ENCODE results near the gene NPHP1.
A peak's percentile ranks its signal among the peaks of the same experiment; 100 is the strongest.
"Not testable (repeated sequence)": the region's sequence is repeated elsewhere in the genome, so short reads cannot be mapped to it uniquely, and the experiment has no call there.

NPHP1 gene

GRCh38 chr2:110204408-110205385, at the start of gene NPHP1:
Gene NPHP1, minus strand, starts transcription at chr2:110205013. Its CDS starts 45 bp downstream, at chr2:110204968.
- peak within 1 kb of the TSS; percentile 82 for H3K4me3 ChIP-seq (ENCODE audit: low read length)
- no peak for TF ChIP-seq ZNF274 (IDR thresholded peaks at IDR 0.05; ENCODE audit: low read depth, low read length)

GRCh38 chr2:110248081-110248795, 43.4 kb upstream of the NPHP1 start:
- not testable (repeated sequence) for H3K4me3 ChIP-seq (ENCODE audit: low read length)

GRCh38 chr2:110245488-110246435, 40.9 kb upstream of the NPHP1 start:
- H3K4me3 ChIP-seq (ENCODE audit: low read length) = not testable (repeated sequence)

GRCh38 chr2:110243283-110243682, 38.5 kb upstream of the NPHP1 start:
- H3K4me3 ChIP-seq (ENCODE audit: low read length) = not testable (repeated sequence)

GRCh38 chr2:110234514-110234913, 29.7 kb upstream of the NPHP1 start:
- H3K4me3 ChIP-seq (ENCODE audit: low read length) = not testable (repeated sequence)

GRCh38 chr2:110229886-110230285, 25.1 kb upstream of the NPHP1 start:
- not testable (repeated sequence) for H3K4me3 ChIP-seq (ENCODE audit: low read length)

GRCh38 chr2:110222626-110223025, 17.8 kb upstream of the NPHP1 start:
- not testable (repeated sequence) for H3K4me3 ChIP-seq (ENCODE audit: low read length)

- no peak for TF ChIP-seq ZNF274 (IDR thresholded peaks at IDR 0.05; ENCODE audit: low read depth, low read length)
Measured at GRCh38 chr2:110221938-110222337, 17.1 kb upstream of the NPHP1 start.

GRCh38 chr2:110220190-110220564, 15.4 kb upstream of the NPHP1 start:
- no peak overlapping the region for H3K4me3 ChIP-seq (ENCODE audit: low read length)
- TF ChIP-seq ZNF274 (IDR thresholded peaks at IDR 0.05; ENCODE audit: low read depth, low read length) = no peak

More at GRCh38 chr2:110221938-110222337, 17.1 kb upstream of the NPHP1 start:
- no peak overlapping the region for H3K4me3 ChIP-seq (ENCODE audit: low read length)

GRCh38 chr2:110219496-110220189, 14.8 kb upstream of the NPHP1 start:
- TF ChIP-seq ZNF274 (IDR thresholded peaks at IDR 0.05; ENCODE audit: low read depth, low read length) = no peak

GRCh38 chr2:110218889-110219288, 14.1 kb upstream of the NPHP1 start:
- H3K4me3 ChIP-seq (ENCODE audit: low read length) = not testable (repeated sequence)

More at GRCh38 chr2:110219496-110220189, 14.8 kb upstream of the NPHP1 start:
- no peak overlapping the region for H3K4me3 ChIP-seq (ENCODE audit: low read length)

GRCh38 chr2:110216803-110217202, 12.0 kb upstream of the NPHP1 start:
- no peak overlapping the region for H3K4me3 ChIP-seq (ENCODE audit: low read length)
- no peak for TF ChIP-seq ZNF274 (IDR thresholded peaks at IDR 0.05; ENCODE audit: low read depth, low read length)

GRCh38 chr2:110216199-110216598, 11.4 kb upstream of the NPHP1 start:
- H3K4me3 ChIP-seq (ENCODE audit: low read length) = no peak overlapping the region
- no peak for TF ChIP-seq ZNF274 (IDR thresholded peaks at IDR 0.05; ENCODE audit: low read depth, low read length)

Data from GM08714 (cell line).